Suprapubic skin (tissue), 3 donors: Measurements from ENCODE around the gene LEFTY2.

Source experiments
- EP300 ChIP-seq: sonication (generic); formaldehyde crosslinking; IDR thresholded peaks from one replicate; pipeline ENCODE4 v1.6.1; 2017; ENCODE audit warnings: antibody characterized with exemption
- POLR2A ChIP-seq, 2 donors: fragments of 450-650 bp; IDR thresholded peaks; one replicate each; pipeline ENCODE4 v1.6.1; 2017; ENCODE audit warnings: antibody characterized with exemption in 2 of 2, mild to moderate bottlenecking in 2 of 2, moderate library complexity in 2 of 2
- TF ChIP-seq, protein P1 (sequence below), 2 donors: fragments of 200-600 bp in 1 of 2; fragments of 450-650 bp in 1 of 2; sonication (generic) in 1 of 2; IDR thresholded peaks; one replicate each; pipeline ENCODE4 v1.5.1; 2016 to 2019; ENCODE audit warnings: antibody characterized with exemption in 2 of 2, mild to moderate bottlenecking in 1 of 2, moderate library complexity in 1 of 2

DNA sequence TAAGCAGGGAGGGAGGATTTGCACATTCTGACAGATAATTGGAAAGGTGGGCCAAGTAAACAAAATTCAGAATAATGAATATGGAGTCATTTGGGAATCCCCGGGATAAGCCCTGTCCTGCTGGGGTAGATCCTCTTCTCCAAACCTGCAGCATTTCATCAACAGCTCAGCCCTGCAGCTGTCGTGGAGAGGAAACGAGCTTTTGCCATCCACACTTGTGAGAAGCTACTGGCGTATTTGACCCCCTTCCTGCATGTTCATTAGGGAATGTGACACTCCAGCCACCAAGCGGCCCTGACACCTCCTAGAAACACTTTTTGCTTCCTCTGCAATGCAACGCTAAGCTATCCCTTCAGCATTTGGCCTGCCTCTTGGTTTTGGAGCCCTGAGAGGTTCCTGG, 8.0 kb upstream of the LEFTY2 start:
- TF ChIP-seq, protein P1, sequence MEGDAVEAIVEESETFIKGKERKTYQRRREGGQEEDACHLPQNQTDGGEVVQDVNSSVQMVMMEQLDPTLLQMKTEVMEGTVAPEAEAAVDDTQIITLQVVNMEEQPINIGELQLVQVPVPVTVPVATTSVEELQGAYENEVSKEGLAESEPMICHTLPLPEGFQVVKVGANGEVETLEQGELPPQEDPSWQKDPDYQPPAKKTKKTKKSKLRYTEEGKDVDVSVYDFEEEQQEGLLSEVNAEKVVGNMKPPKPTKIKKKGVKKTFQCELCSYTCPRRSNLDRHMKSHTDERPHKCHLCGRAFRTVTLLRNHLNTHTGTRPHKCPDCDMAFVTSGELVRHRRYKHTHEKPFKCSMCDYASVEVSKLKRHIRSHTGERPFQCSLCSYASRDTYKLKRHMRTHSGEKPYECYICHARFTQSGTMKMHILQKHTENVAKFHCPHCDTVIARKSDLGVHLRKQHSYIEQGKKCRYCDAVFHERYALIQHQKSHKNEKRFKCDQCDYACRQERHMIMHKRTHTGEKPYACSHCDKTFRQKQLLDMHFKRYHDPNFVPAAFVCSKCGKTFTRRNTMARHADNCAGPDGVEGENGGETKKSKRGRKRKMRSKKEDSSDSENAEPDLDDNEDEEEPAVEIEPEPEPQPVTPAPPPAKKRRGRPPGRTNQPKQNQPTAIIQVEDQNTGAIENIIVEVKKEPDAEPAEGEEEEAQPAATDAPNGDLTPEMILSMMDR (IDR thresholded peaks at IDR 0.05), result no peak
- TF ChIP-seq EP300 (no peak), POLR2A (IDR thresholded peaks at IDR 0.05) (no peak)
